OCI-LY7 (cell line): Measurements from ENCODE around the gene RAD51B. TPM values are rescaled to one million over a fixed set of nuclear protein-coding genes. Genes with fewer than 3 reads are reported as not detected.

Source experiments
- BruUV-seq: library from RNA; stranded (reverse); fragments of 400-500 nt; replicated peaks from 2 replicates; lab custom pipeline; 2021; lab: Mats Ljungman, UMichigan
- CTCF ChIA-PET: fragments of 300-600 bp; sonication (Branson Sonifier 250); formaldehyde crosslinking; loops from one replicate; lab custom pipeline; 2022; ENCODE audit warnings: antibody characterized with exemption; ENCODE audit not compliant: unreplicated experiment; lab: Charles Lee
- POLR2A ChIA-PET: fragments of 300-600 bp; sonication (Branson Sonifier 250); formaldehyde crosslinking; loops from one replicate; lab custom pipeline; 2022; ENCODE audit warnings: antibody characterized with exemption; lab: Charles Lee
- DNase-seq: peaks from one replicate; pipeline ENCODE4 v3.0.0-alpha.2; 2015; ENCODE audit warnings: low spot score
- H2AFZ ChIP-seq: fragments of 200-600 bp; sonication (generic), shearing (Covaris generic); 2 replicates; pipeline ENCODE4 v1.6.1; 2014; ENCODE audit warnings: mild to moderate bottlenecking, antibody characterized with exemption, low read length, moderate library complexity
- H3K27ac ChIP-seq: fragments of 200-600 bp; sonication (generic); 2 replicates; pipeline ENCODE4 v1.5.1; 2014; ENCODE audit warnings: mixed run types, low read depth, mild to moderate bottlenecking, moderate library complexity, low read length, inconsistent platforms; ENCODE audit not compliant: poor library complexity, severe bottlenecking
- H3K36me3 ChIP-seq: fragments of 200-600 bp; sonication (generic); 2 replicates; pipeline ENCODE4 v1.6.1; 2014; ENCODE audit warnings: mild to moderate bottlenecking, antibody characterized with exemption, low read length, moderate library complexity, mixed read lengths; ENCODE audit not compliant: insufficient read depth
- H3K4me1 ChIP-seq: fragments of 200-600 bp; sonication (generic); 2 replicates; pipeline ENCODE4 v1.5.1; 2014; ENCODE audit warnings: mild to moderate bottlenecking, low read length; ENCODE audit not compliant: insufficient read depth, poor library complexity, severe bottlenecking
- H3K4me2 ChIP-seq: fragments of 200-600 bp; sonication (generic); 2 replicates; pipeline ENCODE4 v1.6.1; 2014; ENCODE audit warnings: mild to moderate bottlenecking, low read length
- H3K4me3 ChIP-seq: fragments of 200-600 bp; sonication (generic); 2 replicates; pipeline ENCODE4 v1.5.1; 2014; ENCODE audit warnings: mild to moderate bottlenecking, low read depth, low read length; ENCODE audit not compliant: poor library complexity, severe bottlenecking
- H3K79me2 ChIP-seq: fragments of 200-600 bp; sonication (generic); 2 replicates; pipeline ENCODE4 v1.6.1; 2016; ENCODE audit warnings: low read depth, mild to moderate bottlenecking, low read length, moderate library complexity, mixed read lengths; ENCODE audit not compliant: insufficient read depth
- H3K9me2 ChIP-seq: fragments of 200-600 bp; sonication (generic); 2 replicates; pipeline ENCODE4 v1.6.1; 2016; ENCODE audit warnings: mild to moderate bottlenecking, low read length, mixed read lengths; ENCODE audit not compliant: insufficient read depth
- H3K9me3 ChIP-seq: fragments of 200-600 bp; sonication (generic); 2 replicates; pipeline ENCODE4 v1.6.1; 2014; ENCODE audit warnings: mild to moderate bottlenecking, mixed run types, low read length, mixed read lengths
- H4K20me1 ChIP-seq: fragments of 200-600 bp; sonication (generic); 2 replicates; pipeline ENCODE4 v1.6.1; 2014; ENCODE audit warnings: mild to moderate bottlenecking, antibody characterized with exemption, low read length, moderate library complexity, mixed read lengths; ENCODE audit not compliant: insufficient read depth
- EZH2phosphoT487 ChIP-seq: fragments of 200-600 bp; sonication (generic); IDR thresholded peaks from 2 replicates; pipeline ENCODE4 v1.6.1; 2018; ENCODE audit warnings: low read depth, borderline replicate concordance, mild to moderate bottlenecking, mixed run types, antibody characterized with exemption, low read length, moderate library complexity, mixed read lengths
- intact Hi-C: fragments of 100-400 bp; cut with micrococcal nuclease; formaldehyde crosslinking; loops from one replicate; pipeline ENCODE4 v1.10.0; 2022; ENCODE audit not compliant: unreplicated experiment
- total RNA-seq, 2 experiments: library from RNA; depleted of rRNA in 1 of 2; stranded (reverse); fragments of >200 nt in 1 of 2; shearing (Covaris generic) in 1 of 2; gene quantifications; 2 replicates each; pipeline ENCODE4 v1.2.3, GENCODE V29; 2014 to 2022
- TF ChIP-seq, protein P1 (sequence below): fragments of 200-600 bp; sonication (generic); conservative IDR thresholded peaks from 2 replicates; pipeline ENCODE4 v1.5.1; 2014; ENCODE audit warnings: mild to moderate bottlenecking, antibody characterized with exemption, low read length, moderate library complexity, mixed read lengths

Gene RAD51B
- total RNA-seq, 2 experiments from 2014 or later = 41.4 to 89.9 TPM

DNA sequence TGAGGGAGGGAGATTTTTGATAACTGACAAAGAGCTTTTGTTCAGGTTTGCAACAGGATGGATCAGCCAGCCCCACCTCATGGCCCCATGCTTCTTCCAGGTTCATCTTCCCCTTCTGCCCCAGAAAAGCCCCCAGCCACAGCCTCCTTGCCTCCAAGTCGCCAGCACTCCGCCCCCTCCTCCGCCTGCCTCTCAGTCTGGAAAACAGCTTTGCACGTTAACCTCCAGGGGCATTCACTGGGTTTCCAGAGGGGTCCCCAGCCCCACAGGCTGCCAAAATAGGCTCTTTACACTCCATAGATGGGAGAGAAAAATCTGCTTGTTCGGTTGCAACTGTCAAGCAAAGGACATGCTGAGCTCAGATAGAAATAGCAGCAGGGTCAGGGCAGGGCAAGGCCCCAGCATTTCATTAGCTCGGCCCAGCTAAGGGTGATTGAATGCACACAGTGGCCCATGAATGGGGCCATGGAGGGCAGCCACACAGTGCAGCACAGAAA is 719.7 kb downstream of the RAD51B start:
- no peak overlapping the region for H3K4me2 ChIP-seq
- no peaks in the 10 kb centered on the region for H3K36me3 ChIP-seq
- POLR2A ChIA-PET = interaction anchor here (0.6 to 1.4 kb wide), 6 partner anchors 10 to 252 kb away, joined by 3 to 6 read pairs (median 3); no protein-coding TSS in a partner anchor
- no peaks in the 10 kb centered on the region for H3K4me1 ChIP-seq
- no peaks in the 10 kb centered on the region for H3K9me3 ChIP-seq
- no peak for TF ChIP-seq EZH2phosphoT487
- TF ChIP-seq, protein P1, sequence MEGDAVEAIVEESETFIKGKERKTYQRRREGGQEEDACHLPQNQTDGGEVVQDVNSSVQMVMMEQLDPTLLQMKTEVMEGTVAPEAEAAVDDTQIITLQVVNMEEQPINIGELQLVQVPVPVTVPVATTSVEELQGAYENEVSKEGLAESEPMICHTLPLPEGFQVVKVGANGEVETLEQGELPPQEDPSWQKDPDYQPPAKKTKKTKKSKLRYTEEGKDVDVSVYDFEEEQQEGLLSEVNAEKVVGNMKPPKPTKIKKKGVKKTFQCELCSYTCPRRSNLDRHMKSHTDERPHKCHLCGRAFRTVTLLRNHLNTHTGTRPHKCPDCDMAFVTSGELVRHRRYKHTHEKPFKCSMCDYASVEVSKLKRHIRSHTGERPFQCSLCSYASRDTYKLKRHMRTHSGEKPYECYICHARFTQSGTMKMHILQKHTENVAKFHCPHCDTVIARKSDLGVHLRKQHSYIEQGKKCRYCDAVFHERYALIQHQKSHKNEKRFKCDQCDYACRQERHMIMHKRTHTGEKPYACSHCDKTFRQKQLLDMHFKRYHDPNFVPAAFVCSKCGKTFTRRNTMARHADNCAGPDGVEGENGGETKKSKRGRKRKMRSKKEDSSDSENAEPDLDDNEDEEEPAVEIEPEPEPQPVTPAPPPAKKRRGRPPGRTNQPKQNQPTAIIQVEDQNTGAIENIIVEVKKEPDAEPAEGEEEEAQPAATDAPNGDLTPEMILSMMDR = no peak
- DNase-seq = no peak
- H2AFZ ChIP-seq = no peak overlapping the region
- CTCF ChIA-PET = no interaction called here
- H3K9me2 ChIP-seq = no peaks in the 10 kb centered on the region
- no TSS peak for BruUV-seq
- no peak overlapping the region for H3K27ac ChIP-seq
- no peak overlapping the region for H3K4me3 ChIP-seq
- no peaks in the 10 kb centered on the region for H3K79me2 ChIP-seq
- intact Hi-C loops = no loop called here
- no peaks in the 10 kb centered on the region for H4K20me1 ChIP-seq

DNA sequence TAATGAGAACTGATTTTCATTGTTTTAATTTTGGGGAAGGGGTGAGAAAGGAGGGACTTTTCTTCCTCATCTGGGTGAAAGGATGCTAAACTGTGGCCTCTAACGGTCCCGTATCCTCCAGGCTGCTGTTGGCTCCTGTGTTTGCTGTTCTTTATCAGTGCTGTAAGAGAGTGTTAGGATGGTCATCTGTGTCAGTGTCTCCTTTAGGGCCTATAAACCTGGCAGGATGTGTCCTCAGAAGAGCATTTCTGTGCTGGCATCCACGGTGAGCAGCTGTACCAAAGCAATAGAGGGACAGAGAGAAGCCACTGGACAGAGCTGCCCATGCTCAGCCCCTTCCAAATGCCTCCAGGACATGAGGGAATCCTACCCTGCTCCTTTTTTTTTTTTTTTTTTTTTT is 720.2 kb downstream of the RAD51B start:
- TF ChIP-seq, protein P1 = no peak
- TF ChIP-seq EZH2phosphoT487 = no peak

DNA sequence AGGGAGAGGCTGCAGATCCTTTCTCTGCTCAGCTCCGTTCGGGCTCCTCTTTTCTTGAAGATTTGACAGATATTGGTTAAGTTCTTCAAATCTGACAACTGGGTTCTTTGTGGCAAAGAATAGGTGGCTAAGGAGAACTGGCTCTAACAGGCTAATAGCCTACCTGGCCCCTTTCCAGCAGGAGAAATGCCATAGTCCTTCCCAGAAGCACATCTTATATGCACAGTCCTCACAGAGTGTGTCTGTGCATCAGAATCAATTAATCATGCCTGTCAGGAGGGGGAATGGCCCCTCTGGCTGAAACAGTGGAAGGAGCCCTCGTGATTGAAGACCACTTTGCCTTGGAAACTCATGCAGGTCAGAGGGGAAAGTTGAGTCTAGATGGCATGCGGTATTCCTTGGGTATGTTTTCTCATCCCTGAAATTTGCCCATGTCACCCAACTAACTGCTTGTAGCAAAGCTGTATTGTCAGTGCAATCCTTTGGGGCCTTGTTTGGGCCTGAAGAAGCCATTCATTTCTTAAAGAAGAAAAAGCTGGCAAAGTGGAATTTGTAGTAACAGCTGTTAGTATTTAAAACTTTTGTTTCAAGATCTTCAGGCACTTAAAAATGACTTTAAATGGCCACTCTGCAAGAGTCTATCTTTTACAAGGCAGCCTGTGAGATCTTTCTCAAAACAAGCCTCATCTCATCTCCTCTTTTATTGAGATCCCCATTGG is 721.8 kb downstream of the RAD51B start:
- no peaks in the 10 kb centered on the region for H3K4me1 ChIP-seq
- ChIA-PET POLR2A (no interaction called here), CTCF (no interaction called here)
- intact Hi-C loops = no loop called here
- no peaks in the 10 kb centered on the region for H3K9me2 ChIP-seq
- H3K79me2 ChIP-seq = no peaks in the 10 kb centered on the region
- H2AFZ ChIP-seq = no peak overlapping the region
- no peaks in the 10 kb centered on the region for H3K9me3 ChIP-seq
- TF ChIP-seq, protein P1 = no peak
- no peak for TF ChIP-seq EZH2phosphoT487
- no peak overlapping the region for H3K4me2 ChIP-seq
- no peak overlapping the region for H3K27ac ChIP-seq
- H4K20me1 ChIP-seq = no peaks in the 10 kb centered on the region
- no TSS peak for BruUV-seq
- H3K4me3 ChIP-seq = no peak overlapping the region
- H3K36me3 ChIP-seq = no peaks in the 10 kb centered on the region
- DNase-seq = no peak

More for the DNA sequence above, 720.2 kb downstream of the RAD51B start:
- no peak overlapping the region for H3K4me2 ChIP-seq
- H2AFZ ChIP-seq = no peak overlapping the region
- no peak overlapping the region for H3K27ac ChIP-seq
- H3K4me1 ChIP-seq = no peaks in the 10 kb centered on the region
- POLR2A ChIA-PET = interaction anchor here (0.6 to 1.4 kb wide), 5 partner anchors 11 to 252 kb away, joined by 3 to 4 read pairs (median 3); no protein-coding TSS in a partner anchor
- no peak overlapping the region for H3K4me3 ChIP-seq
- DNase-seq = no peak
- intact Hi-C loops = no loop called here
- H3K9me3 ChIP-seq = no peaks in the 10 kb centered on the region
- CTCF ChIA-PET = no interaction called here
- H3K9me2 ChIP-seq = no peaks in the 10 kb centered on the region
- no peaks in the 10 kb centered on the region for H4K20me1 ChIP-seq
- no TSS peak for BruUV-seq
- no peaks in the 10 kb centered on the region for H3K36me3 ChIP-seq
- H3K79me2 ChIP-seq = no peaks in the 10 kb centered on the region
